SIG-M5 (cell line): ENCODE results near the gene LTB4R2.
"Not testable (repeated sequence)": the region's sequence is repeated elsewhere in the genome, so short reads cannot be mapped to it uniquely, and the experiment has no call there.

Source experiments
- DNase-seq: peaks from one replicate; lab custom pipeline; 2025; lab: John Stamatoyannopoulos, UW

LTB4R2 gene

DNA sequence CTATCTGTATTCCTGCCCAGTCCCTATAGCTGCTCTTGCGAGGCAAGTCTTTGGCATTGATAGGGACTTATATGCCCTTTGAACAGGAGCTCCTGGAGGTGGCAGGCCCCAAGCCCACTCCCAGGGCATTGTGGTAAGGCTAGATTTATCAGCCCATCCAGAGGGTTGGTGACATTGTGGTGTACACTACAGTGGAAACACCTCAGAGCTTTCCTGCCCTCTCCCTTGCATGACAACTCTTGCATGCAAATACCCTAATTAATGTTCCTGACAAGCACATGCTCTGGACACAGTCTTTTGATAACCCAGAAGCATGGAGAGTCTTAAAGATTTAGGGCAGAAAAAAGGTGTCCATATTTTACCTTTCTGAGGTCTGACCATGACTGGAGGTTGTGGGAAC is 30.7 kb downstream of the LTB4R2 start:
- DNase-seq, result no peak

DNA sequence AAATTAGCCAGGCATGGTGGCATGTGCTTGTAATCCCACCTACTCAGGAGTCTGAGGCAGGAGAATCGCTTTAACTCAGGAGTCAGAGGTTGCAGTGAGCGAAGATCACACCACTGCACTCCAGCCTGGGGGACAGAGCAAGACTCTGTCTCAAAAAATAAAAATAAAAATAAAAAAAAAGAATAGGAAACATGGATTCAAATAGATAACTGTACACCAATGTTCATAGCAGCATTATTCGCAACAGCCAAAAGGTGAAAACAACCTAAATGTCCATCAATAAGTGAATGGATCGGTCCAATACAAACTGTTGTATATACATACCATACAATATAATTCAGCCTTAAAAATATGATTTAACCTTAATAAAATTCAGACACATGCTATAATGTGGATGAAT is 32.9 kb downstream of the LTB4R2 start:
- DNase-seq, result no peak

DNA sequence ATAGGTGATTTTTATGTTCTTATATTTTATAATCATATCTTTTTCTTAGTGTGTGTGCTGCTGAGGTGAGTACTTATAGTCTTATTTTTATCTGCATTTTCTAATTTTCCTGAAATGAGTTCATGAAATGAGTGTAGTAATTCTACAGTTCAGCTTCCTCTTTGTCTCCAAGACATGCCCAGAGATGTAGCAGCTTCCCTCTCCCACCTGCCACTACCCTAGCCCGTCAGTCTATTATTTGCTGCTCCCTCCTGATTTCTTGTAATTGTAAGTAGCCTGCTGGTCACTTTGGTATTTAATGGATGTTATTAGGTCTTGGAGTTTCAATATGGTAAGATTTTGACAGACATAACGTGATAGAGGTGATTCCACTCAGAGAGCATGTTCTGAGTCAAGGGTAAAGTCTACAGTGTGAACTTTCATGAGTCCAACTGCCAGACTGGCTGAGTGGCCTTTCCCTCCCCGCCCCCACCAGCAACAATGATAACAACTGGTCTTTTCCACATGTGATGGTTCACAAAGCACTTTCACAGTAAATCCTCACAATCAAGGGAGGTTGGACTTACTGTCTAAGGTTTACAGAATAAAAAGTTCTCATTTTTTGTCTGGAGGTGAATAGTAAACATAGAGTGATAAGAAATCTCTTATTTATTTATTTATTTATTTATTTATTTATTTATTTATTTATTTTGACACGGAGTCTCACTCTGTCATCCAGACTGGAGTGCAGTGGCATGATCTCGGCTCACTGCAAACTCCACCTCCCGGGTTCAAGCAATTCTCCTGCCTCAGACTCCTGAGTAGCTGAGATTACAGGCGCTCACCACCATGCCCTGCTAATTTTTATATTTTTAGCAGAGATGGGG is 34.1 kb downstream of the LTB4R2 start:
- DNase-seq, result no peak

DNA sequence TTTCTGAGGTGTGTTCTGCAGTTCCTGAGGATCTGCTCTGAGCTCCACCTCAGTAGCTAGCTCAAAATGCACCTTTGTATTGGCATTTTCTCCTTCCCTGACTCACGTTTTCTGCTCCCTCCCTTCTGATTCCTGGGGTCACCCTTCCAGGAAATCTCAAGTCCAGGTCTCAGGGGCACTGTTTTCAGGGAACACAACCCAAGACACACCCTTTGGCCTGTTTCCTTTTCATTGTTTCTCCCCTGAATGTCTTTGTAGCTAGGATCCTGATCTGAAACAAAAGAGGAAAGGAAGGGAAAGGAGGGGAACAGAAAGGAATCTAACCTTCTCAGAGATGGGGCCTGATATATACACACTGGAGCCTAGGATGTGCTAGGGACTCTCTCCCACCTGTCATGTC is 37.2 kb downstream of the LTB4R2 start:
- DNase-seq, result no peak

DNA sequence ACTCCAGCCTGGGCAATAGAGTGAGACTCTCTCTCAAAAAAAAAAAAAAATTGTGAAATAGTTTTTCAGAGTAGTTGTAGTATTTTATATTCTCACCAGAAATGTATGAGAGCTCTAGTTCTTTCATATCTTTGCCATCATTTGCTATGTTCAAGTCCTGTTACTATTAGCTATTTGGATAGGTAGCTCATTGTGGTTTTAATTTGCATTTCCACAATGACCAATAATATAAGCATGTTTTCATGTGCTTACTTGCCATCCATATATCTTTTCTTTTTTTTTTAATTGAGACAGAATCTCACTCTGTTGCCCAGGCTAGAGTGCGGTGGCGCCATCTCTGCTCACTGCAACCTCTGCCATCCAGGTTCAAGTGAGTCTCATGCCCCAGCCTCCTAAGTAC is 38.2 kb downstream of the LTB4R2 start:
- DNase-seq, result no peak

DNA sequence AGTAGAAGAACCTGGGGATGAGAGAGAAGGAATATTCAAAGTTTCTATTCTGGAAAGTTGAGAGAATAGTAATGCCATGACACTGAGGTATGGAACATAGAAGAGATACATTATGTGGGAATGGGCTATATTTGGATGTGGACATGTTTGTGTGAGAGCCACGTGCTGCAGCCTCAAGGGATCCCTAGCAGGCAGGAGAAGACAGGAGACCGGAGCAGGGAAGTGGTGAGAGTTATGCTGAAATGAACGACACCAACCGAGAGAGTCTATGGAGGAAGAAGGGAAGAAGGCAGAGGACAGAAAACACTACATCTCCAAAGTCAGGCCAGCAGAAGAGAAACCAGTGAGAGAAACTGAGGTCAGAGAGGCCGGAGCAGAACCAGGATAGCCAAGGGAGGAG is 39.8 kb downstream of the LTB4R2 start:
- no peak for DNase-seq

DNA sequence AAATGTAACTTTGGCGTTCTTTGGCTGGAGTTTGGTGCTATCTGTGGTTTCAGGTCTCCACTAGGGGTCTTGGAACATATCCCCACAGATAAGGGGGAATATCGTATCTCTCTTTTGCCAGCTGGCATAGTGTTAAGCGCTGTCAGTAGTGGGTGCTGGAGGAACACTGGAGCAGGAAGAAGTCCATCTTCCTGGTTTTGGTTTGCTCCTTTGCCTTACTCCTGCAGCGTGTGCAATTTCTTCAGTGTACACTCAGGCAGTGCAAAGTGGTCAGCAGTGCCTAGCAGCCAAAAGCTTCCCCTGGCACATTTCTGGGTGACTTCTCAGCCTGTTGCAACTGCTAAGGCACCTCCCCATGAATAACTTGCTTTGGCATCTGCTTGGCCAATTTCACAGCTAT is 41.6 kb downstream of the LTB4R2 start:
- DNase-seq, result no peak

DNA sequence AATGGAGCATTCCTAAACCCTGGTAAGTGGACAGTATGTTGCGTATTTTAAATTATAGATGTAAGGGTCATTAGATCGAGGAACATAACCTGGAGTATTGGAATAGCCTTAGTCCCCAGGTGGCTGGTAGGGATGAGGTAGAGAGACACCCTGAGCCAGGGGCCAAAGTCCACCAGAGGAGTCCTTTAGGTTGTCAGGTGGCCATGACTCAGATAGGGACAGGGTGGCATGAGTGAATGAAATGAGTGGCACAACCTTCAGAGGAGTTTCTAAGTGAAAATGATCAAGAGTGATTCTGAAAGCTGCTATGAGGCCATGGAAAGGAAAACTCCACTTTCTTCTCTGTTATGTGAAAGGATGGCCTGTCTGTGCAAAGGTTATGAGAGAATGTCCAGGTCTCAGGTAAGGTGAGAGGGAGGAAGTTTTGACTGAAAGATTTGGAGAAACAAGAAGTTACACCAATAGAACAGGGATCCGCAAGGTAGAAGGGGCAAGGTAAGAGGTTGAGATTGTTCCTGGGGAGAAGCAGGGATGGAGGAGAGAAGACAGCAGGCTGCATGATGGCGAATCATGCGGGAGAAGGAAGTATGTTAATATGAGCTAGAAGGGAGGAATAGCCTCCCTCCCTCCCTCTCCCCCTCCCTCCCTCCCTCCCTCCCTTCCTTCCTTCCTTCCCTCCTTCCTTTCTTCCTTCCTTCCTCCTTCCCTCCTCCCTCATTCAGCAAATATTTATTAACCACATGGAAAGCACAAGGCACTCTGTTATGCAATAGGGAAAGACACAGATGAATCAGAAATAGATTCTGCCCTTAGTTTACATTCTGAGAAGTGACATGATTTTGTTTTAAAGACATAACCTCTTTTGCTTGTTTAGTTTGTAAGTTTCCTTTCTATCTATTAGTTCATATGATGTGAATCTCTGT is 43.9 kb downstream of the LTB4R2 start:
- DNase-seq, result no peak

DNA sequence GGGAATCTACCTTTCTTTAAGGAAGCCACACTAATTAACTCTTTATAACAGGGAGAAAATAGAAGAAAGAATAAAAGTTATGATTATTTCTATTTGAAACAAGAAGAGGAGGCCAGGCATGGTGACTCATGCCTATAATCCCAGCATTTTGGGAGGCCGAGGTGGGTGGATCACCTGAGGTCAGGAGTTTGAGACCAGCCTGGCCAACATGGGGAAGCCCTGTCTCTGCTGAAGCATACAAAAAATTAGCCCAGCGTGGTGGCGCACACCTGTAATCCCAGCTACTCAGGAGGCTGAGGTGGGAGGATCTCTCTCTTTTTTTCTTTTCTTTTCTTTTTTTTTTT is 44.5 kb downstream of the LTB4R2 start:
- DNase-seq, result not testable (repeated sequence)

DNA sequence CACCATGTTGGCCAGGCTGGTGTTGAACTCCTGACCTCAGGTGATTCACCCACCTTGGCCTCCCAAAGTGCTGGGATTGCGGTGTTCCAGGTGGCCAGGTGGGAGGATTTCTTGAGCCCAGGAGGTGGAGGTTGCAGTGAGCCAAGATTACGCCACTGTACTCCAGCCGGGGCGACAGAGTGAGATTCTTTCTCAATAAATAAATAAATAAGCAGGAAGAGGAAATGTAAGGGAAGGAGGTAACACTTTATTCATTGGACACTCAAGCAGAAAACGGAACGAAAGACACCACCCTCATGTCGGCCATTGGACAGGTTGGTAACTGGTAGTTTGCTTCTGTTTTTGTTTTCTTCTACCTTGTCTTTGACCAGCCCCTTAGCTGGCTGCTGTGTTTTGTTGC is 45.1 kb downstream of the LTB4R2 start:
- no peak for DNase-seq

DNA sequence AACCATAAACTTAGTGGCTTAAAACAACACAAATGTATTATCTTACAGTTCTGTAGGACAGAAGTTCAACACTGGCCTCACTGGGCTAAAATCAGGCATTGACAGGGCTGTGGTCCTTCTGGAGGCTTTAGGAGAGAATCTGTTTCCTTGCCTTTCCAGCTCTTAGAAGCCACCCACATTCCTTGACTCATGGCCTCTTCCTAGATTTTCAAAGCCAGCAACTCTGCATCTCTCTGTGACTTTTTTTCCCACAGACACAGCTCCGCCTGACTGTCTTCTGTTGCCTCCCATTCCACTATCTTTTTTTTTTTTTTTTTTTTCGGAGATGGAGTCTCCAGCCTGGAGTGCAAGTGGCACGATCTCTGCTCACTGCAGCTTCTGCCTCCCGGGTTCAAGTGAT is 46.3 kb downstream of the LTB4R2 start:
- no peak for DNase-seq

DNA sequence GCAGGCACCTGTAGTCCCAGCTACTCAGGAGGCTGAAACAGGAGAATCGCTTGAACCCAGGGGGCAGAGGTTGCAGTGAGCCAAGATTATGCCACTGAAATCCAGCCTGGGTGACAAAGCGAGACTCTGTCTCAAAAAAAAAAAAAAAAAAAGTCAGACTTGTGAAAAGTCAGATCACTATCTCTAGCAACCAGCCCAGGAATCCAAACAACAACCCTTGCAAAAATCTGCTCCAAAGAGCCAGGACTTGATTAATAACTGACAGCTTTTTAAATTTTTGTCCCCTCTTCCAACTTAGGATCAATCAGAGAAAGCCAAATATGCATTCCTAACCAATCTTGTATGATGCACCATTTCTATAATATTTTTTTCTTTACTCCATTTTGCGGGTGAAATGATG is 50.3 kb downstream of the LTB4R2 start:
- DNase-seq, result no peak

DNA sequence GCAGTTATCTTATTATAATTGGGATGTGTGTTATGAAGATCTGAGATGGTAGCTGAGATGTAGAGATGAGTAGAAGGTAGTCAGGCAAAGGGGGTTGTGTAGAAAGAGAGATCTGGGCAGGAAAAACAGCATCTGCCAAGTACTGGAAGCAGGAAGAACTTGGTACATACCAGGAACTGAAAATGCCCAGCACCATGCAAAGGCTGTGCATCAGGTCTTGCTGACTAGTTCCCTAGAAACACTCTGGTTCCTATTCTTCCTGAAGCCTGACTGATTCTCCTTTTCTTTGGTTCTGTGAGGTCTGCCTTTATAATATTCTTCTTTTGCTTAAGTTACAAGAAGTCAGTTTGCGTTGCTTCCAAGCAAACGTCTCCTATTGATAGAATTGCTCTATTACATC is 51.4 kb downstream of the LTB4R2 start:
- DNase-seq, result no peak
